GM19023 (cell line): ENCODE results near the gene ZFP90.

Experiments
- ATAC-seq: cut with Tn5 transposase; IDR thresholded peaks from one replicate; pipeline ENCODE4 v1.9.1; 2021; ENCODE audit warnings: mild to moderate bottlenecking, moderate library complexity; ENCODE audit not compliant: unreplicated experiment

ZFP90 gene

GRCh38 chr16:68577352-68577853 is 38.3 kb downstream of the ZFP90 start:
- ATAC-seq: no peak

GRCh38 chr16:68590201-68590994 is 51.3 kb downstream of the ZFP90 start:
- ATAC-seq: no peak

DNA sequence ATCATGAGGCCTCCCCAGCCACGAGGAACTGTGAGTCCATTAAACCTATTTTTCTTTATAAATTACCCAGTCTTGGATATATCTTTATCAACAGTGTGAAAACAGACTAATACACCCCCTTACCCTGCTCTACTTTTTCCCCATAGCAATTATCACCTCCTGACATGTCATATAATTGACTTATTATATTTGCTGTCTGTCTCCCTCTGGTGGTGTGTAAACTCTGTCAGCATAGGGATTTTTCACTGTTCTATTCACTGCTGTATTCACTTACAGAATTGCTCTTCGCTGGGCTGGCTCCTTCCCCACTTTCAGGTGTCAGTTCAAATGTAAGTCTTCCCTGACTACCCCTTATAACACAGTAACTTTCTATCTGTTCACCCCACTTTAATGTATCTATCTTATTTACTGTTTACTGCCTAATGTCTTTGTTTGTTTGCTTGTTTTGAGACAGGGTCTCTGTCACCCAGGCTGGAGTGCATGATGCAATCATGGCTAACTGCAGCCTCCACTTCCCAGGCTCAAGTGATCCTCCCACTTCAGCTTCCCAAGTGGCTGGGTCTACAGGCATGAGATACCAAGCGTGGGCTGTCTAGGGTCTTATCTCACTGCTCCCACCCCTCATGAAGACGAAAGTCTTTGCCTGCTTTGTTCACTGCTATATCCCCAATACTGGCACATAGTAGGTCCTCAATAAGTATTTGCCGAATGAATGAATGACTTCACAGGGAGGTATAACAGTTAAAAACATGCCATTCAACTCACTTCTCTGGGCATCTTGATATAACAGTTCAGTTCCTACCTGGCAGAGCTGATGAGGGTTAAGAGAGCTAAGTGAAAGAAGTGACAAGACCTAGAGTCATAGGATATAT is 53.6 kb downstream of the ZFP90 start:
- ATAC-seq: no peak

DNA sequence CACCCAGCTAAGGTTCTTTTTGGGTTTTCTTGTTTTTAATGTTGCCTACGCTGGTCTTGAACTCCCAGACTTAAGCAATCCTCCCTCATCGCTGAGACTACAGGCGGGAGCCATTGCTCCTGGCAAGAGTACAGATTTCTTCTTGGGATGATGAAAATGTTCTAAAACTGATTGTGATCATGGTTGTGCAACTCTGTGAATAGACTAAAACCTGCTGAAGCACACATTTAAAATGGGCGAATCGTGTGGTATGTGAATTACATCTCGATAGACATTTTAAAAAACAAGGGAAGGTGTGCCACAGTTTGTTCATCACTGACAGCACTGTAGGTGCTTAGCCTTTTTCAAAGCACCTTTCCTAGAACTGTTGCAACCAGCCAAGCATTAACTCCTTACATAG is 57.2 kb downstream of the ZFP90 start:
- ATAC-seq: no peak

DNA sequence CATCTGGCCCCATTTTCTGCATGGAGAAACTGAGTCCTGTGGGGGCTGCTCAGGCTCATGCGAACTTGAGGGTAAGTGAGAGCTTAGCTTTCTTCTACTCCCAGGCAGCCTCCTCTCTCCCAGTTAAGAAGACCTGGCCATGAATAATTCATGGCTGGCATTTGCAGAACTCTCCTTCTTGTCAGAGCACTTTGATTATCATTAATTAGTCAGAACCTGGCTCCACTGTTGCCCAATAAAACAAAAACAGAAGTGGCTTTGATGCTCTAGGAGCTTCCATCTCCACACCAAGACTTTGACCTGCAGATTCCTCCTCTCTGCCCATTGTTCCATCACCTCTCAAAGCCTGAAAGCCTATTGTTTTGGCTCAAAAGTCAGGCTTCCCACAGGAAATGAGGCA is 60.5 kb downstream of the ZFP90 start:
- no peak for ATAC-seq

DNA sequence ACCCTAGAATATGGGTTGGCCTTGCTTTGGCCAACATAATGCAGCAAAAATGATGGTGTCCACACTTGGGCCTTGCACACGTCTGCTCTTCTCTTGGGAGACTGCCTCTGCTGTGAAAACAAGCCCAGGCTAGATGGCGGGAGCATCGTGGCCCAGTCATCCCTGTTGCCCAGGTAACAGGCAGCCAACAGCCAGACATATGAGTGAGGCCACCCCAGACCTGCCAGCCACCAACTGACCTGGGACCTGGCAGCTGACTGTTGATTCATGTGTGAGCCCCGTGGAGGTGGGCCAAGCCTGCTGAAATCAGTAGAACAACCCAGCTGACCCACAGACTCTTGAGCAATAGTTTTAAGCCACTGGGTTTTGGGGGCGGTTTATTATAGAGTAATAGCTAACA is 66.7 kb downstream of the ZFP90 start:
- ATAC-seq: no peak

- ATAC-seq: no peak
Measured at GRCh38 chr16:68607443-68607842, 68.4 kb downstream of the ZFP90 start.

GRCh38 chr16:68608330-68608729 is 69.2 kb downstream of the ZFP90 start:
- no peak for ATAC-seq

GRCh38 chr16:68612996-68613395 is 73.9 kb downstream of the ZFP90 start:
- ATAC-seq: no peak

- ATAC-seq: no peak
Measured at GRCh38 chr16:68617734-68618133, 78.6 kb downstream of the ZFP90 start.
